GM23248 (cell line): ENCODE data around the gene NPY. TPM values are rescaled to one million over a fixed set of nuclear protein-coding genes. Genes with fewer than 3 reads are reported as not detected.

Source experiments
- DNase-seq: peaks from one replicate; pipeline ENCODE4 v3.0.0-alpha.2; 2015
- H2AFZ ChIP-seq: fragments of 200-600 bp; sonication (generic); 2 replicates; pipeline ENCODE4 v1.6.1; 2016; ENCODE audit warnings: antibody characterized with exemption
- H3F3A ChIP-seq: fragments of 200-600 bp; sonication (generic); 2 replicates; pipeline ENCODE4 v1.6.1; 2016; ENCODE audit warnings: mild to moderate bottlenecking, antibody characterized with exemption, mixed run types; ENCODE audit not compliant: insufficient read depth
- H3K27ac ChIP-seq: fragments of 200-600 bp; sonication (generic); 2 replicates; pipeline ENCODE4 v1.5.1; 2016; ENCODE audit warnings: mild to moderate bottlenecking
- H3K27me3 ChIP-seq: fragments of 200-600 bp; sonication (generic); replicated peaks from 2 replicates; pipeline ENCODE4 v1.6.1; 2016; ENCODE audit warnings: mild to moderate bottlenecking; ENCODE audit not compliant: insufficient read depth
- H3K36me3 ChIP-seq: fragments of 200-600 bp; sonication (generic); 2 replicates; pipeline ENCODE4 v1.6.1; 2016; ENCODE audit warnings: low read depth, mild to moderate bottlenecking
- H3K4me1 ChIP-seq: fragments of 200-600 bp; sonication (generic); 2 replicates; pipeline ENCODE4 v1.6.1; 2016; ENCODE audit warnings: mild to moderate bottlenecking; ENCODE audit not compliant: insufficient read depth
- H3K4me2 ChIP-seq: fragments of 200-600 bp; sonication (generic); one replicate; pipeline ENCODE4 v1.6.1; 2016; ENCODE audit warnings: mild to moderate bottlenecking; ENCODE audit not compliant: unreplicated experiment
- H3K4me3 ChIP-seq: fragments of 200-600 bp; sonication (generic); 2 replicates; pipeline ENCODE4 v1.5.1; 2016; ENCODE audit warnings: mild to moderate bottlenecking
- H3K79me2 ChIP-seq: fragments of 200-600 bp; sonication (generic); 2 replicates; pipeline ENCODE4 v1.6.1; 2016; ENCODE audit warnings: mild to moderate bottlenecking; ENCODE audit not compliant: insufficient read depth
- H3K9ac ChIP-seq: fragments of 200-600 bp; sonication (generic); 2 replicates; pipeline ENCODE4 v1.6.1; 2016; ENCODE audit warnings: mild to moderate bottlenecking
- H3K9me2 ChIP-seq: fragments of 200-600 bp; sonication (generic); 2 replicates; pipeline ENCODE4 v1.6.1; 2016; ENCODE audit warnings: mixed run types, mild to moderate bottlenecking, moderate library complexity; ENCODE audit not compliant: insufficient read depth
- H3K9me3 ChIP-seq: fragments of 200-600 bp; sonication (generic); one replicate; pipeline ENCODE4 v1.6.1; 2017; ENCODE audit warnings: low read depth
- H4K20me1 ChIP-seq: fragments of 200-600 bp; sonication (generic); 2 replicates; pipeline ENCODE4 v1.6.0; 2016; ENCODE audit not compliant: insufficient read depth
- EZH2 ChIP-seq: fragments of 200-600 bp; sonication (generic); IDR thresholded peaks from 2 replicates; pipeline ENCODE4 v1.6.1; 2018; ENCODE audit warnings: antibody characterized with exemption, mild to moderate bottlenecking; ENCODE audit not compliant: insufficient read depth, poor library complexity, severe bottlenecking
- EZH2phosphoT487 ChIP-seq: fragments of 200-600 bp; sonication (generic); IDR thresholded peaks from 2 replicates; pipeline ENCODE4 v1.6.1; 2018; ENCODE audit warnings: antibody characterized with exemption, moderate library complexity, mild to moderate bottlenecking, low read depth; ENCODE audit not compliant: insufficient read depth
- WGBS, 2 experiments: methylation state at CpG; one replicate each; pipeline ENCODE4 v1.1.6; 2015 to 2017; ENCODE audit warnings: low lambda C conversion rate in 2 of 2, low coverage in 1 of 2; ENCODE audit errors: missing lambda C conversion rate in 2 of 2; 5-methylcytosine and 5-hydroxymethylcytosine counted together
- in situ Hi-C: fragments of 300-500 bp; cut with MboI; formaldehyde crosslinking; loops from 2 replicates; pipeline ENCODE4 v1.15.0; 2020
- polyA plus RNA-seq: library from polyadenylated mRNA; unstranded; fragments of >200 nt; fragmentation: Nextera tagmentation; extraction: Ambion mirVana; gene quantifications from 2 replicates; pipeline ENCODE4 v1.2.1, GENCODE V29; 2016
- total RNA-seq: library from RNA; depleted of rRNA; stranded (reverse); fragments of >200 nt; shearing (Covaris generic); gene quantifications from 2 replicates; pipeline ENCODE4 v1.2.3, GENCODE V29; 2014

Gene NPY
- total and polyA plus RNA-seq, 2 experiments from 2014 or later = not detected

- no peaks in the 10 kb centered on the region for H3K9me3 ChIP-seq
- WGBS, 2 experiments = 12 to 14% methylated on average over 4 of the region's 4 CpGs
- DNase-seq = no peak
- H3K36me3 ChIP-seq = no peaks in the 10 kb centered on the region
- H3K4me1 ChIP-seq = no peaks in the 10 kb centered on the region
- H3K79me2 ChIP-seq = no peaks in the 10 kb centered on the region
- no peak overlapping the region for H3K4me3 ChIP-seq
- H3K27ac ChIP-seq = no peak overlapping the region
- H3F3A ChIP-seq = no peaks in the 10 kb centered on the region
- H2AFZ ChIP-seq = no peak overlapping the region
- no peaks in the 10 kb centered on the region for H4K20me1 ChIP-seq
- TF ChIP-seq EZH2 (no peak), EZH2phosphoT487 (no peak)
- no peaks in the 10 kb centered on the region for H3K9me2 ChIP-seq
- no peaks in the 10 kb centered on the region for H3K27me3 ChIP-seq
- no peak overlapping the region for H3K9ac ChIP-seq
- in situ Hi-C loops = no loop called here
- H3K4me2 ChIP-seq = no peak overlapping the region
These were observed 12.1 kb upstream of the NPY start for GRCh38 chr7:24271938-24272337.

- in situ Hi-C loops = no loop called here
- Histone ChIP-seq H3K9ac (no peak overlapping the region), H3K4me2 (no peak overlapping the region), H3F3A (no peaks in the 10 kb centered on the region), H3K4me1 (no peaks in the 10 kb centered on the region), H3K36me3 (no peaks in the 10 kb centered on the region), H3K27me3 (peaks cover 20% of the 10 kb centered on the region), H3K79me2 (no peaks in the 10 kb centered on the region), H2AFZ (no peak overlapping the region), H3K9me2 (no peaks in the 10 kb centered on the region), H4K20me1 (no peaks in the 10 kb centered on the region), H3K9me3 (no peaks in the 10 kb centered on the region), H3K27ac (no peak overlapping the region), H3K4me3 (no peak overlapping the region)
- TF ChIP-seq EZH2phosphoT487 (no peak), EZH2 (no peak)
- no peak for DNase-seq
These were observed 4.5 kb upstream of the NPY start for GRCh38 chr7:24279512-24279911.

DNA sequence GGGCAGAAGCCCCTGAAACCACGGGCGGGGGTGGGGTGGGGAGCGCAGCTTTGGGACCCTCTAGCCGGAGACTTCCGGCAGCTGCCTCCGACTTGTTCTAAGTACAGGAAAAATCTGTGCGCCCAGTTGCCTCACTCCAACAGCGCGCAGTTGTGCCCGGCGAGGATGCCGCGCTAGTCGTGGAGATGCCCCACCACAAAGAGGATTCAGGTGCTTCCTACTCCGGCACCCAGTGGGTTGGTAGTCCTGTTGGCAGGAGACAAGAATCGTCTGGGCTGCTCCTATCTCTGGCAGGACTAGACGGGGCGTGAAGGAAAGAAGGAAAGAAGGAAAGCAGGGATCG lies 465 bp upstream of the NPY start:
- in situ Hi-C loops = no loop called here
- DNase-seq = no peak
- H4K20me1 ChIP-seq = no peaks in the 10 kb centered on the region
- H3K9ac ChIP-seq = no peak overlapping the region
- H3K36me3 ChIP-seq = no peaks in the 10 kb centered on the region
- H3K27me3 ChIP-seq = peaks cover 52% of the 10 kb centered on the region
- H3K27ac ChIP-seq = no peak overlapping the region
- no peaks in the 10 kb centered on the region for H3K9me2 ChIP-seq
- H3K9me3 ChIP-seq = no peaks in the 10 kb centered on the region
- no peak overlapping the region for H2AFZ ChIP-seq
- H3K4me1 ChIP-seq = no peaks in the 10 kb centered on the region
- no peak overlapping the region for H3K4me3 ChIP-seq
- no peaks in the 10 kb centered on the region for H3K79me2 ChIP-seq
- H3K4me2 ChIP-seq = no peak overlapping the region
- H3F3A ChIP-seq = no peaks in the 10 kb centered on the region
- TF ChIP-seq EZH2 (no peak), EZH2phosphoT487 (no peak)
- 5 to 6% methylated on average over 12 to 19 of the region's 19 CpGs for WGBS, 2 experiments

GRCh38 chr7:24284699-24285506 lies 913 bp downstream of the NPY start:
- Histone ChIP-seq H3K36me3 (no peaks in the 10 kb centered on the region), H3K79me2 (no peaks in the 10 kb centered on the region), H4K20me1 (no peaks in the 10 kb centered on the region), H3F3A (no peaks in the 10 kb centered on the region), H3K9me2 (no peaks in the 10 kb centered on the region), H3K9ac (no peak overlapping the region), H3K4me2 (no peak overlapping the region), H3K27ac (no peak overlapping the region), H3K9me3 (no peaks in the 10 kb centered on the region), H3K4me3 (no peak overlapping the region), H3K4me1 (no peaks in the 10 kb centered on the region), H3K27me3 (peaks cover 58% of the 10 kb centered on the region), H2AFZ (no peak overlapping the region)
- WGBS, 2 experiments = 3 to 6% methylated on average over 44 to 47 of the region's 51 CpGs
- DNase-seq = no peak
- TF ChIP-seq EZH2 = peak; percentile 45
- 0 out of 2 replicates have a peak, but pooled peaks have one; percentile 61 for TF ChIP-seq EZH2phosphoT487
- in situ Hi-C loops = no loop called here
